HEK293 (cell line): ENCODE measurements around the gene NPC2.

Experiments used
- CTCF ChIA-PET: fragments of 350-600 bp; formaldehyde crosslinking; extraction: SDS; loops from one replicate; lab custom pipeline; 2021; ENCODE audit warnings: antibody characterized with exemption; lab: Yijun Ruan, JAX
- POLR2A ChIA-PET: fragments of 300-600 bp; formaldehyde crosslinking; extraction: SDS; loops from one replicate; lab custom pipeline; 2020; ENCODE audit warnings: antibody characterized with exemption, inconsistent platforms; lab: Yijun Ruan, JAX
- H3K27ac ChIP-seq: fragments of 200-500 bp; sonication (Bioruptor generic); 2 replicates; pipeline ENCODE4 v1.5.1; 2014; ENCODE audit warnings: low read depth, low read length, control low read depth, inconsistent platforms; ENCODE audit errors: extremely low read depth
- H3K36me3 ChIP-seq, 2 experiments: fragments of 200-500 bp in 1 of 2; sonication (Bioruptor generic) in 1 of 2; 1 replicate in 1 of 2; 2 replicates in 1 of 2; pipeline ENCODE4 v1.5.1; 2014 to 2017; ENCODE audit warnings: inconsistent platforms in 2 of 2, low read length in 2 of 2; ENCODE audit not compliant: control insufficient read depth in 2 of 2, insufficient read depth in 1 of 2
- H3K4me1 ChIP-seq: fragments of 200-500 bp; sonication (Bioruptor generic); 2 replicates; pipeline ENCODE4 v1.5.1; 2014; ENCODE audit warnings: mild to moderate bottlenecking, low read length, inconsistent platforms; ENCODE audit not compliant: control insufficient read depth, insufficient read depth
- H3K4me3 ChIP-seq: 2 replicates; pipeline ENCODE4 v1.5.1; 2011; ENCODE audit warnings: low read depth, mild to moderate bottlenecking, control low read depth, low read length, moderate library complexity
- H3K9me3 ChIP-seq: fragments of 200-500 bp; sonication (Bioruptor generic); 2 replicates; pipeline ENCODE4 v1.5.1; 2014; ENCODE audit warnings: low read depth, low read length, inconsistent platforms; ENCODE audit not compliant: control insufficient read depth, insufficient read depth
- HIC1 ChIP-seq: fragments of 450-650 bp; formaldehyde crosslinking; IDR thresholded peaks from 2 replicates; pipeline ENCODE4 v1.5.1; 2016; ENCODE audit warnings: missing biosample characterization, missing genetic modification characterization
- HOXC10 ChIP-seq: sonication (generic); formaldehyde crosslinking; IDR thresholded peaks from 2 replicates; pipeline ENCODE4 v1.8.1; 2023; ENCODE audit warnings: mild to moderate bottlenecking, missing genetic modification reagents
- KLF1 ChIP-seq: fragments of 450-650 bp; formaldehyde crosslinking; IDR thresholded peaks from 2 replicates; pipeline ENCODE4 v1.5.1; 2016; ENCODE audit warnings: missing biosample characterization, missing genetic modification characterization
- KLF9 ChIP-seq: fragments of 450-650 bp; formaldehyde crosslinking; IDR thresholded peaks from 2 replicates; pipeline ENCODE4 v1.5.1; 2016; ENCODE audit warnings: missing biosample characterization, missing genetic modification characterization, low read depth
- MYNN ChIP-seq: fragments of 450-650 bp; formaldehyde crosslinking; IDR thresholded peaks from 2 replicates; pipeline ENCODE4 v1.5.1; 2016; ENCODE audit warnings: missing biosample characterization, missing genetic modification characterization, borderline replicate concordance
- PRDM1 ChIP-seq: fragments of 450-650 bp; formaldehyde crosslinking; IDR thresholded peaks from 2 replicates; pipeline ENCODE4; 2016; ENCODE audit warnings: missing biosample characterization, missing genetic modification characterization
- SETDB1 ChIP-seq: IDR thresholded peaks from one replicate; pipeline ENCODE4 v1.6.1; 2017; ENCODE audit warnings: mild to moderate bottlenecking, low read length, moderate library complexity, mixed read lengths; ENCODE audit not compliant: insufficient read length
- ZFP3 ChIP-seq: fragments of 450-650 bp; formaldehyde crosslinking; IDR thresholded peaks from 2 replicates; pipeline ENCODE4 v1.5.1; 2016; ENCODE audit warnings: low read depth, missing biosample characterization, missing genetic modification characterization
- ZIC2 ChIP-seq: fragments of 450-650 bp; formaldehyde crosslinking; IDR thresholded peaks from 2 replicates; pipeline ENCODE4 v1.5.1; 2016; ENCODE audit warnings: missing biosample characterization, missing genetic modification characterization
- ZNF146 ChIP-seq: fragments of 450-650 bp; formaldehyde crosslinking; IDR thresholded peaks from 2 replicates; pipeline ENCODE4 v1.5.1; 2016; ENCODE audit warnings: missing biosample characterization, missing genetic modification characterization
- ZNF16 ChIP-seq: fragments of 450-650 bp; formaldehyde crosslinking; IDR thresholded peaks from 2 replicates; pipeline ENCODE4 v1.5.1; 2016; ENCODE audit warnings: low read depth, missing biosample characterization, missing genetic modification characterization
- ZNF2 ChIP-seq: fragments of 450-650 bp; formaldehyde crosslinking; IDR thresholded peaks from 2 replicates; pipeline ENCODE4 v1.5.1; 2016; ENCODE audit warnings: missing biosample characterization, missing genetic modification characterization
- ZNF292 ChIP-seq: fragments of 450-650 bp; formaldehyde crosslinking; IDR thresholded peaks from 2 replicates; pipeline ENCODE4 v1.5.1; 2016; ENCODE audit warnings: low read depth, missing biosample characterization, missing genetic modification characterization, borderline replicate concordance
- ZNF302 ChIP-seq: fragments of 450-650 bp; formaldehyde crosslinking; IDR thresholded peaks from 2 replicates; pipeline ENCODE4 v1.5.1; 2016; ENCODE audit warnings: missing biosample characterization, missing genetic modification characterization, low read depth
- ZNF350 ChIP-seq: fragments of 450-650 bp; formaldehyde crosslinking; IDR thresholded peaks from 2 replicates; pipeline ENCODE4 v1.5.0; 2017; ENCODE audit warnings: missing biosample characterization, mild to moderate bottlenecking, missing genetic modification characterization
- ZNF354C ChIP-seq: fragments of 450-650 bp; formaldehyde crosslinking; IDR thresholded peaks from 2 replicates; pipeline ENCODE4 v1.5.1; 2016; ENCODE audit warnings: missing biosample characterization, missing genetic modification characterization, low read depth, borderline replicate concordance
- ZNF404 ChIP-seq: fragments of 450-650 bp; formaldehyde crosslinking; IDR thresholded peaks from 2 replicates; pipeline ENCODE4 v1.5.1; 2017; ENCODE audit warnings: missing biosample characterization, missing genetic modification characterization
- ZNF426 ChIP-seq: fragments of 450-650 bp; formaldehyde crosslinking; IDR thresholded peaks from 2 replicates; pipeline ENCODE4 v1.5.1; 2017; ENCODE audit warnings: missing biosample characterization, missing genetic modification characterization, mild to moderate bottlenecking, inconsistent platforms, moderate library complexity
- ZNF518A ChIP-seq: fragments of 450-650 bp; formaldehyde crosslinking; conservative IDR thresholded peaks from 2 replicates; pipeline ENCODE4 v1.5.1; 2016; ENCODE audit warnings: low read depth, missing biosample characterization, missing genetic modification characterization
- ZNF560 ChIP-seq: fragments of 450-650 bp; formaldehyde crosslinking; IDR thresholded peaks from 2 replicates; pipeline ENCODE4 v1.5.1; 2017; ENCODE audit warnings: missing biosample characterization, missing genetic modification characterization, borderline replicate concordance
- ZNF600 ChIP-seq: fragments of 450-650 bp; formaldehyde crosslinking; IDR thresholded peaks from 2 replicates; pipeline ENCODE4 v1.5.1; 2016; ENCODE audit warnings: missing biosample characterization, missing genetic modification characterization
- ZNF654 ChIP-seq: fragments of 450-650 bp; formaldehyde crosslinking; IDR thresholded peaks from 2 replicates; pipeline ENCODE4 v1.5.1; 2016; ENCODE audit warnings: low read depth, missing biosample characterization, missing genetic modification characterization
- ZNF692 ChIP-seq: fragments of 450-650 bp; formaldehyde crosslinking; IDR thresholded peaks from 2 replicates; pipeline ENCODE4 v1.5.1; 2016; ENCODE audit warnings: missing biosample characterization, missing genetic modification characterization
- ZXDB ChIP-seq: fragments of 450-650 bp; formaldehyde crosslinking; IDR thresholded peaks from 2 replicates; pipeline ENCODE4 v1.5.1; 2016; ENCODE audit warnings: missing biosample characterization, missing genetic modification characterization

The NPC2 gene

GRCh38 chr14:74531467-74531866 lies 38.4 kb upstream of the NPC2 start:
- no peaks in the 10 kb centered on the region for H3K36me3 ChIP-seq
- no peak overlapping the region for H3K27ac ChIP-seq
- H3K4me3 ChIP-seq: no peak overlapping the region
- POLR2A ChIA-PET: no interaction called here
- no peak for TF ChIP-seq HOXC10 (CRISPR knock-in tag)
- TF ChIP-seq ZNF2 (tag by site-specific recombination): no peak
- peak; percentile 53; the same call in 1 of the 2 replicates for TF ChIP-seq KLF1 (tag by site-specific recombination)
- TF ChIP-seq ZIC2 (tag by site-specific recombination): no peak
- TF ChIP-seq HIC1: no peak
- no peak for TF ChIP-seq ZNF354C (tag by site-specific recombination)
- TF ChIP-seq SETDB1: no peak
- TF ChIP-seq ZNF692: no peak
- TF ChIP-seq ZNF146 (tag by site-specific recombination): no peak
- 0 out of 2 replicates have a peak, but pooled peaks have one; percentile 38 for TF ChIP-seq KLF9 (tag by site-specific recombination)
- TF ChIP-seq ZFP3 (tag by site-specific recombination): no peak
- no peak for TF ChIP-seq ZNF560
- TF ChIP-seq ZNF600 (tag by site-specific recombination): no peak
- no peak for TF ChIP-seq PRDM1 (tag by site-specific recombination)
- peak; percentile 36 for TF ChIP-seq ZNF654 (tag by site-specific recombination)
- TF ChIP-seq ZNF292 (tag by site-specific recombination): no peak
- TF ChIP-seq ZNF350 (tag by site-specific recombination): no peak
- TF ChIP-seq ZNF426: no peak
- H3K9me3 ChIP-seq: no peaks in the 10 kb centered on the region
- CTCF ChIA-PET: interaction anchor here (0.6 to 1.2 kb wide), 7 partner anchors 10 to 292 kb away, joined by 3 to 6 read pairs (median 3); no protein-coding TSS in a partner anchor
- peaks cover 4% of the 10 kb centered on the region; the same call in 1 of the 2 replicates for H3K4me1 ChIP-seq

GRCh38 chr14:74531006-74531405 lies 37.9 kb upstream of the NPC2 start:
- Histone ChIP-seq H3K4me3 (no peak overlapping the region), H3K27ac (no peak overlapping the region), H3K9me3 (no peaks in the 10 kb centered on the region), H3K4me1 (peaks cover 2% of the 10 kb centered on the region; the same call in 1 of the 2 replicates), H3K36me3 (no peaks in the 10 kb centered on the region)
- CTCF ChIA-PET: interaction anchor here (0.9 to 1.2 kb wide), 4 partner anchors 22 to 78 kb away, joined by 3 to 6 read pairs (median 4); no protein-coding TSS in a partner anchor
- POLR2A ChIA-PET: no interaction called here
- TF ChIP-seq ZNF16 (tag by site-specific recombination) (no peak), ZNF404 (tag by site-specific recombination) (no peak), ZXDB (tag by site-specific recombination) (no peak), ZNF518A (no peak), MYNN (tag by site-specific recombination) (no peak), ZNF302 (tag by site-specific recombination) (no peak)
